ENCODE measurements around the gene LMTK2. TPM values are rescaled to one million over a fixed set of nuclear protein-coding genes. Genes with fewer than 3 reads are reported as not detected.

Gene LMTK2
- total RNA-seq, 1 donor from 2014 or later: 8.4 TPM

DNA sequence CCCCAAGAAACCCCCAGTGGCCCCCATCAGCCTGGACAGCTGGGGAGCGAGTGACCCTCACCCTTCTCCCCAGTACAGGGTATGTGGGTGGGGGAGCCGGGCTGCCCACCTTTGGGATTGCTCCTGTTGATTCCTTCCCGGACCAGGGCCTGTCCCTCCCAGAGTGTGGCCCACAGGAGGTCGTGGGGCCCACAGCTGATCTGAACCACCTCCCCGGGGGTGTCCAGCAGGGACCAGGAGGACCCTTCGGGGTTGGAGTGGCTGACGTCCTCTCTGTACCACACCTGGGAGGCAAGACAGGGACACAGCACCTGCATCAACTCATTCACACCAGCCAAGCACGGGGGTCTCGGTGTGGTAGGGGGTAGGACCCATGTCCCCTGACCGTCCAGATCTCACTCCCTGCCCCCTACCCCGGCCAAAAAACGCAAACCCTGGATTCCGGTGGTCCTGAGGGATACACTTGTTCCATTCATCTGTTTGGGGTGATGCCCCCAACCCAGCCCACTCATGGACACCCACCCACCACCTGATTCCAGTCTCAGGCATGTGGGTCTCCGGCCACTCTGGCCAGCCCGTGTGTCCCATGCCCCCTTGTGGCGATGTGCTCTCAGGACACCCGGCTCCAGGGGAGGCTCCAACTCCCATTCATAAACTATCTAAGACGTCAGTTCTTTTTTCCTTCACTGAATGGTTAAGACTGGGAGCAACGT lies 134.5 kb downstream of the LMTK2 start:
- no peak overlapping the region for H3K9ac ChIP-seq (ENCODE audit: low read depth in 1 of 3, low read length in 3 of 3)
- H3K9me3 ChIP-seq (ENCODE audit: control insufficient read depth in 3 of 3, low read length in 3 of 3): no peaks in the 10 kb centered on the region
- H3K27ac ChIP-seq (ENCODE audit: low read depth, low read length): no peak overlapping the region
- no peaks in the 10 kb centered on the region for H3K27me3 ChIP-seq (ENCODE audit: control insufficient read depth in 3 of 3, insufficient read depth in 3 of 3, low read length in 3 of 3)
- no peak overlapping the region for H3K4me3 ChIP-seq (ENCODE audit: low read length in 3 of 3)
- H3K36me3 ChIP-seq (ENCODE audit: control insufficient read depth in 3 of 3, insufficient read depth in 3 of 3, low read length in 3 of 3): peaks cover 19 to 41% (median 40%) of the 10 kb centered on the region in 3 donors
- peaks cover 0 to 5% (median 3%) of the 10 kb centered on the region in 3 donors for H3K4me1 ChIP-seq (ENCODE audit: control insufficient read depth in 3 of 3, insufficient read depth in 3 of 3, low read length in 3 of 3)

DNA sequence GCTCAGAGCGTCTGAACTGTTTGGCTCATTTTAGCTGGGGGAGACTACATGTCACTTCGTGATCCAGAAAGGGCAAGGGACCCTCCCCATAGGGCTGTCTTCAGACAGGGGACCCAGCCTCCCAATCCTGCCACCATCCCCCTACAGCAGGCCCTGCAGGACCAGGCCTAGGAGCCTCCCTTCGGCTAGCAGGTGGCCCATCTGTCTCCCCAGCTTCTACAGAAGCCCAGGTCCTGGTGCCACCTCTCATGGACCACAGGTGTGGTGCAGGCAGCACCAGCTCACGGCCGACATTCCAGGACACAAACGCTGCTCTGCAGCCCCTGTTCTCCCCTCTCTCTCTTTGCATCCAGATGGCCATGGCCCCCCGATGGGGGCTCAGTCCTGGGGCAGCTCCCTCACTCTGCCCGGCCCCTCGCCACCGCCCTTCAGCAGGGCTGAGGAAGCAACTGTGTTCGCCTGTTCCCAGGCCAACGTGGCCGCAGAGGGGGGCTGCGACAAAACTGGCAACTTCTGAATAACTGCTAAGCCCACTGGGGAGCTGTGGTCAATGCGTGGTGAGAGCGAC lies 135.1 kb downstream of the LMTK2 start:
- Histone ChIP-seq H3K27me3 (ENCODE audit: control insufficient read depth in 3 of 3, insufficient read depth in 3 of 3, low read length in 3 of 3) (no peaks in the 10 kb centered on the region), H3K9me3 (ENCODE audit: control insufficient read depth in 3 of 3, low read length in 3 of 3) (no peaks in the 10 kb centered on the region), H3K9ac (ENCODE audit: low read depth in 1 of 3, low read length in 3 of 3) (no peak overlapping the region), H3K27ac (ENCODE audit: low read depth, low read length) (no peak overlapping the region), H3K4me1 (ENCODE audit: control insufficient read depth in 3 of 3, insufficient read depth in 3 of 3, low read length in 3 of 3) (peaks cover 0 to 5% (median 3%) of the 10 kb centered on the region in 3 donors), H3K4me3 (ENCODE audit: low read length in 3 of 3) (no peak overlapping the region), H3K36me3 (ENCODE audit: control insufficient read depth in 3 of 3, insufficient read depth in 3 of 3, low read length in 3 of 3) (peaks cover 17 to 38% (median 36%) of the 10 kb centered on the region in 3 donors)

DNA sequence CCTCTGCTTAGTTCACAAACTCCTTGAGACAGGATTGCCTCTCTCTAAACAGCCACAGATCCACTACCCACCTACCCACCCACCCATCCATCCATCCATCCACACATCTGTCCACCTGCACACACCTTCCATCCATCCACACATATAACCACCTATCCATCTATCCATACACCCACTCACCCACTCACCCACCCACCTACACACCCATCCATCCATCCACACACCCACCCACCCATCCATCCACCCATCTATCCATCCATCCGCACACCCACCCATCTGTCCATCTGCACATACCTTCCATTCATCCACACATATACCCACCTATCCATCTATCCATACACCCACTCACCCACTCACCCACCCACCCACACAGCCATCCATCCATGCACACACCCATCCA lies 135.7 kb downstream of the LMTK2 start:
- Histone ChIP-seq H3K27me3 (ENCODE audit: control insufficient read depth in 3 of 3, insufficient read depth in 3 of 3, low read length in 3 of 3) (no peaks in the 10 kb centered on the region), H3K36me3 (ENCODE audit: control insufficient read depth in 3 of 3, insufficient read depth in 3 of 3, low read length in 3 of 3) (peaks cover 17 to 38% (median 33%) of the 10 kb centered on the region in 3 donors), H3K9me3 (ENCODE audit: control insufficient read depth in 3 of 3, low read length in 3 of 3) (no peaks in the 10 kb centered on the region), H3K27ac (ENCODE audit: low read depth, low read length) (no peak overlapping the region), H3K4me3 (ENCODE audit: low read length in 3 of 3) (no peak overlapping the region), H3K4me1 (ENCODE audit: control insufficient read depth in 3 of 3, insufficient read depth in 3 of 3, low read length in 3 of 3) (peaks cover 0 to 5% (median 3%) of the 10 kb centered on the region in 3 donors), H3K9ac (ENCODE audit: low read depth in 1 of 3, low read length in 3 of 3) (no peak overlapping the region)

DNA sequence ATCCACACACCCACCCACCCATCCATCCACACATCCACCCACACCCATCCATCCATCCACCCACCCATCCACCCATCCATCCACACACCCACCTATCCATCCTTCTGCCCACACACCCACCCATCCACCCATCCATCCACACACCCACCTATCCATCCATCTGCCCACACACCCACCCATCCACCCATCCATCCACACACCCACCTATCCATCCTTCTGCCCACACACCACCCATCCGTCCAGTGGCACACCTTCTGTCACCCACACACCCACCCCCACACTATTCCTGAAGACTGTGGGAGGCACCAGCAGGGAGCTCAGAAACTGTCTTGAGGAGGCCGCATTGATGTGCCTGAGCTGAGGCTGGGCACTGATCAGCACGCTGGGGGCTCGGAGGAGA lies 136.3 kb downstream of the LMTK2 start:
- Histone ChIP-seq H3K27ac (ENCODE audit: low read depth, low read length) (no peak overlapping the region), H3K4me1 (ENCODE audit: control insufficient read depth in 3 of 3, insufficient read depth in 3 of 3, low read length in 3 of 3) (peaks cover 1 to 5% (median 3%) of the 10 kb centered on the region in 3 donors), H3K9me3 (ENCODE audit: control insufficient read depth in 3 of 3, low read length in 3 of 3) (no peaks in the 10 kb centered on the region), H3K4me3 (ENCODE audit: low read length in 3 of 3) (no peak overlapping the region), H3K27me3 (ENCODE audit: control insufficient read depth in 3 of 3, insufficient read depth in 3 of 3, low read length in 3 of 3) (no peaks in the 10 kb centered on the region), H3K9ac (ENCODE audit: low read depth in 1 of 3, low read length in 3 of 3) (no peak overlapping the region), H3K36me3 (ENCODE audit: control insufficient read depth in 3 of 3, insufficient read depth in 3 of 3, low read length in 3 of 3) (peaks cover 17 to 37% (median 33%) of the 10 kb centered on the region in 3 donors)

DNA sequence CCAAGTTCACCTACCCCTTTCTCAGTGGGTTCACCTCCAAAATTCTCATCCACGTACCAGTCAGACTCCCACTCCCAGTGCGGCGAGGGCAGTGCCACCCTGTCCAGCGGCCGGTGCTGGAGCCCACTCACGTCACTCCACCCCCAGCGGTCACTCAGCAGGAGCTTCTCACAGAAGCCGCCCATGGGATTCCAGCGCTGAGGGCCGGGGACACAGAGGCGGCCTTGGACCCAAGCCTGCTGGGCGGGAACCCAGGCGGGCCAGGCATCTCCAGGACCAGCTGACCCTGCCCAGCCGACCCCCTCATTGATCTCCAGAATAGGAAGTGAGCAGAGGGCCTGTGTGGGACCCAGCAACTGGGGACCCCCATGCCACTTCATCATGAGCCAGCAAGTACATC lies 138.2 kb downstream of the LMTK2 start:
- no peak overlapping the region for H3K4me3 ChIP-seq (ENCODE audit: low read length in 3 of 3)
- no peaks in the 10 kb centered on the region for H3K9me3 ChIP-seq (ENCODE audit: control insufficient read depth in 3 of 3, low read length in 3 of 3)
- no peak overlapping the region for H3K9ac ChIP-seq (ENCODE audit: low read depth in 1 of 3, low read length in 3 of 3)
- peaks cover 2 to 8% (median 6%) of the 10 kb centered on the region in 3 donors for H3K4me1 ChIP-seq (ENCODE audit: control insufficient read depth in 3 of 3, insufficient read depth in 3 of 3, low read length in 3 of 3)
- H3K27ac ChIP-seq (ENCODE audit: low read depth, low read length): no peak overlapping the region
- H3K36me3 ChIP-seq (ENCODE audit: control insufficient read depth in 3 of 3, insufficient read depth in 3 of 3, low read length in 3 of 3): peaks cover 10 to 21% (median 20%) of the 10 kb centered on the region in 3 donors
- H3K27me3 ChIP-seq (ENCODE audit: control insufficient read depth in 3 of 3, insufficient read depth in 3 of 3, low read length in 3 of 3): no peaks in the 10 kb centered on the region

DNA sequence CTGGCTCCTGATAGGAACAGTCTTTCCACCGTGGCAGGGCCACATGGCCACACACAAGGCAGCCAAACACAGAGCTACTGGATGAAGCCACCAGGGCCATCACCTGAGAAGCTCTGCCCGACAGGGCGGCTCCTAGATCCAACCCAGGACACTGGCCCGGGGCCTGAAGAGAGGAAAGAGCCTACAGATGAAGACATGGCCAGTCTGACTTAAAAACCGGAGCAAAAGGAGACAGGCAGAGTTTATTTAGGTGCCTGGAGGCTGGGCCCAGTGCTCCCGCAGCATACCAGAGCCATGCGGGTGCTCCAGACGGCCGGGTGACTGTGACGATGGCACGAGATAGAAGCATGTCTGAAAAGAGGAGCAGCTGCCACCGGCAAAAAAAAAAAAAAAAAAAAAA lies 141.5 kb downstream of the LMTK2 start:
- Histone ChIP-seq H3K9me3 (ENCODE audit: control insufficient read depth in 3 of 3, low read length in 3 of 3) (no peaks in the 10 kb centered on the region), H3K9ac (ENCODE audit: low read depth in 1 of 3, low read length in 3 of 3) (no peak overlapping the region), H3K4me1 (ENCODE audit: control insufficient read depth in 3 of 3, insufficient read depth in 3 of 3, low read length in 3 of 3) (peaks cover 20 to 31% (median 23%) of the 10 kb centered on the region in 3 donors), H3K4me3 (ENCODE audit: low read length in 3 of 3) (no peak overlapping the region), H3K27me3 (ENCODE audit: control insufficient read depth in 3 of 3, insufficient read depth in 3 of 3, low read length in 3 of 3) (no peaks in the 10 kb centered on the region), H3K27ac (ENCODE audit: low read depth, low read length) (no peak overlapping the region), H3K36me3 (ENCODE audit: control insufficient read depth in 3 of 3, insufficient read depth in 3 of 3, low read length in 3 of 3) (peaks cover 7 to 13% (median 9%) of the 10 kb centered on the region in 3 donors)

DNA sequence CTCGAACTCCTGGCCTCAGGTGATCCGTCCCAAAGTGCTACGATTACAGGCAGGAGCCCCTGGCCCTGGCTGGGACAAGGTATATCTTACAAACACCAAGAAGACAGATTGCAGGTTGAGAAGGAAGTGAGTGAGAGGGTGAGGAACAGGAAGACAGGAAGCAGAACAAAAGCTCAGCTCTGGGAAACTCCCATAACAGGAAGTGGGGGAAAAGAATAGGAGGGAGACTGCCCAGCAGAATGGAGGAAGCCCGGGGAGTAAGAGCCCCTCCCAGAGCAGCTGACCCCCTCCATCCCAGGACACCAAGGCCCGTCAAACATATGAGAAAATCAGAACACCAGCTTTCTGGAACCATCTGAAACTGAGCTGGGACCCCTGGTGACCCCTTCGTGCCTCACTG lies 142.4 kb downstream of the LMTK2 start:
- H3K9ac ChIP-seq (ENCODE audit: low read depth in 1 of 3, low read length in 3 of 3): no peak overlapping the region
- H3K4me3 ChIP-seq (ENCODE audit: low read length in 3 of 3): no peak overlapping the region
- H3K27ac ChIP-seq (ENCODE audit: low read depth, low read length): no peak overlapping the region
- H3K27me3 ChIP-seq (ENCODE audit: control insufficient read depth in 3 of 3, insufficient read depth in 3 of 3, low read length in 3 of 3): no peaks in the 10 kb centered on the region
- H3K9me3 ChIP-seq (ENCODE audit: control insufficient read depth in 3 of 3, low read length in 3 of 3): no peaks in the 10 kb centered on the region
- peaks cover 21 to 35% (median 27%) of the 10 kb centered on the region in 3 donors for H3K4me1 ChIP-seq (ENCODE audit: control insufficient read depth in 3 of 3, insufficient read depth in 3 of 3, low read length in 3 of 3)
- peaks cover 5 to 9% (median 6%) of the 10 kb centered on the region in 3 donors for H3K36me3 ChIP-seq (ENCODE audit: control insufficient read depth in 3 of 3, insufficient read depth in 3 of 3, low read length in 3 of 3)

DNA sequence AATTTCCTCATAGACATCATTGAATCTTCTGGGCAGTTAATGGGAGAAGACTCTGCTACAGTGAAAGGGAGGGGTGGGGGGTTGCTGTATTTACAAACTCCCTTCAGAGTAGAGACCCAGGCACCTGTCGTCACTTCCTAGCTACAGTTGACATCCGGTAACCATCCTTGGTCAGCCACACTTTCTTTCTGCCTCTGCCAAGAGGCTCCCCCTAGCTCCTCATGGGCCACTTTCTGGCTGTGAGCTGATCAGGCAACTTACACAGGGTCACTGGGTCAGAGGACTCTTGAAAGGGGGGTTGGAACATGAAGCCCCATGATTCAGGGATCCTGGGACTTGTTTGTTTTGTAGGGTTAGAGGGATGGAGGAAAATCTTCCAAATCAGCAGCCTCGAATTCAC lies 144.1 kb downstream of the LMTK2 start:
- Histone ChIP-seq H3K4me3 (ENCODE audit: low read length in 3 of 3) (peak overlapping the region; percentile 20 to 90 (median 22)), H3K27me3 (ENCODE audit: control insufficient read depth in 3 of 3, insufficient read depth in 3 of 3, low read length in 3 of 3) (no peaks in the 10 kb centered on the region), H3K9me3 (ENCODE audit: control insufficient read depth in 3 of 3, low read length in 3 of 3) (no peaks in the 10 kb centered on the region), H3K27ac (ENCODE audit: low read depth, low read length) (no peak overlapping the region), H3K4me1 (ENCODE audit: control insufficient read depth in 3 of 3, insufficient read depth in 3 of 3, low read length in 3 of 3) (peaks cover 21 to 30% (median 23%) of the 10 kb centered on the region in 3 donors), H3K9ac (ENCODE audit: low read depth in 1 of 3, low read length in 3 of 3) (no peak overlapping the region), H3K36me3 (ENCODE audit: control insufficient read depth in 3 of 3, insufficient read depth in 3 of 3, low read length in 3 of 3) (peaks cover 0 to 4% (median 0%) of the 10 kb centered on the region in 3 donors)

DNA sequence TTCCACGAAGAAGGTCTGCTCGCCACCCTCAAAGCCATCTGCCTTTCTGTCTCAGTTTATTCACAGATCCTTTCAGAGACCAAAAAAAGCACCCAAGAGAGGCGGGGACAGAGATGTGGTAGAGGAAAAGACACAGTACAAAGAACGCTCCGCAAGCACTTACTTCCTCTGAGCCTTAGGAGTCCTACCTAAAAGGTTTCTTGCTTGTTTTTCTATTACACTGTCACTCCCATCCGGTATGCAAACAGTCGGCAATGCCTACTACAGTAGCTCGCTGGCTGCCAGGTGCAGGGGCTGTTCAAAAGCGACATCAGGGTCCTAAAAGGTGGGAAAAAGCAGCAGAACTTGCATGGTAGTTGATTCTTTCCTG lies 144.6 kb downstream of the LMTK2 start:
- H3K36me3 ChIP-seq (ENCODE audit: control insufficient read depth in 3 of 3, insufficient read depth in 3 of 3, low read length in 3 of 3): peaks cover 0 to 4% (median under 1%) of the 10 kb centered on the region in 3 donors
- H3K9ac ChIP-seq (ENCODE audit: low read depth in 1 of 3, low read length in 3 of 3): peak overlapping the region; percentile 87 to 89 (median 89)
- H3K27ac ChIP-seq (ENCODE audit: low read depth, low read length): peak overlapping the region; percentile 75
- H3K27me3 ChIP-seq (ENCODE audit: control insufficient read depth in 3 of 3, insufficient read depth in 3 of 3, low read length in 3 of 3): no peaks in the 10 kb centered on the region
- H3K4me3 ChIP-seq (ENCODE audit: low read length in 3 of 3): peak overlapping the region; percentile 90 to 92 (median 91)
- peaks cover 21 to 30% (median 23%) of the 10 kb centered on the region in 3 donors for H3K4me1 ChIP-seq (ENCODE audit: control insufficient read depth in 3 of 3, insufficient read depth in 3 of 3, low read length in 3 of 3)
- no peaks in the 10 kb centered on the region for H3K9me3 ChIP-seq (ENCODE audit: control insufficient read depth in 3 of 3, low read length in 3 of 3)
